Stomach (tissue), 9 donors: ENCODE measurements around the gene IKBKE. TPM values are rescaled to one million over a fixed set of nuclear protein-coding genes. Genes with fewer than 3 reads are reported as not detected.

ENCODE experiments used
- DNase-seq, 2 donors: peaks; one replicate each; pipeline versions ENCODE4 v3.0.0 to v3.0.0-alpha.2; 2013 to 2019
- H3K27ac ChIP-seq, 5 donors: fragments of 200-600 bp in 4 of 5; sonication (generic) in 4 of 5; one replicate each; pipeline ENCODE4 v1.5.1; 2013 to 2019; ENCODE audit warnings: mild to moderate bottlenecking in 1 of 5, moderate library complexity in 1 of 5
- H3K27me3 ChIP-seq, 3 donors: fragments of 200-600 bp; sonication (generic); one replicate each; pipeline ENCODE4 v1.5.1; 2017 to 2019; ENCODE audit warnings: mixed run types in 1 of 3
- H3K36me3 ChIP-seq, 4 donors: fragments of 200-600 bp; sonication (generic); 1 replicate in 3 of 4; 2 replicates in 1 of 4; pipeline ENCODE4 v1.5.1; 2016 to 2019
- H3K4me1 ChIP-seq, 4 donors: fragments of 200-600 bp; sonication (generic); one replicate each; pipeline ENCODE4 v1.5.1; 2016 to 2019
- H3K4me3 ChIP-seq, 4 donors: fragments of 200-600 bp; sonication (generic) in 3 of 4; one replicate each; pipeline ENCODE4 v1.5.1; 2016 to 2019; ENCODE audit warnings: mild to moderate bottlenecking in 1 of 4
- H3K9me3 ChIP-seq, 4 donors: fragments of 200-600 bp; sonication (generic); one replicate each; pipeline ENCODE4 v1.5.1; 2016 to 2019
- CTCF ChIP-seq, 7 experiments: fragments of 450-650 bp in 4 of 7; fragments of 200-600 bp in 3 of 7; sonication (generic) in 3 of 7; IDR thresholded peaks; one replicate each; pipeline ENCODE4 v1.5.1; 2016 to 2019; ENCODE audit warnings: antibody characterized with exemption in 7 of 7, control low read depth in 2 of 7, mild to moderate bottlenecking in 1 of 7
- EP300 ChIP-seq: sonication (generic); formaldehyde crosslinking; IDR thresholded peaks from one replicate; pipeline ENCODE4 v1.6.1; 2017; ENCODE audit warnings: antibody characterized with exemption
- POLR2A ChIP-seq, 4 donors: fragments of 450-650 bp; IDR thresholded peaks; one replicate each; pipeline ENCODE4 v1.6.1; 2016; ENCODE audit warnings: antibody characterized with exemption in 4 of 4, control low read depth in 2 of 4, mild to moderate bottlenecking in 1 of 4, moderate library complexity in 1 of 4
- POLR2AphosphoS5 ChIP-seq, 3 donors: sonication (generic); formaldehyde crosslinking; IDR thresholded peaks; one replicate each; pipeline ENCODE4 v1.6.1; 2016; ENCODE audit warnings: antibody characterized with exemption in 3 of 3
- WGBS, 5 donors: extraction: QIAGEN DNeasy Blood & Tissue Kit in 3 of 5; methylation state at CpG; one replicate each; pipeline versions ENCODE4 v1.1.5 to v1.1.7; 2013 to 2018; 5-methylcytosine and 5-hydroxymethylcytosine counted together
- intact Hi-C: fragments of 100-400 bp; cut with DNase I; formaldehyde crosslinking; loops from one replicate; pipeline ENCODE4 v1.15.1; 2023; ENCODE audit warnings: low total_unique reads
- polyA plus RNA-seq, 3 donors: library from polyadenylated mRNA; stranded (reverse); fragments of 200-250 nt; gene quantifications; one replicate each; pipeline ENCODE4 v1.2.3, GENCODE V29; 2013
- total RNA-seq, 5 donors: library from RNA; depleted of rRNA; stranded (reverse); fragments of >200 nt; gene quantifications; one replicate each; pipeline versions ENCODE4 v1.1.0 to v1.2.3, GENCODE V29; 2014 to 2016
- donor health status: healthy with polysubstance abuse.
- donor health status: Bipolar disorder and iron deficiency.
- donor health status: healthy.

Gene IKBKE
- total and polyA plus RNA-seq, 8 donors, result 4.9 to 49.6 (median 7.8) TPM

- intact Hi-C loops, result loop anchor here (5.0 to 10.0 kb wide), 2 partner anchors 91 to 173 kb away; no protein-coding TSS in a partner anchor
- Histone ChIP-seq H3K36me3 (peaks cover 7 to 68% (median 48%) of the 10 kb centered on the region in 4 donors), H3K27ac (no peak overlapping the region), H3K9me3 (no peaks in the 10 kb centered on the region), H3K27me3 (no peaks in the 10 kb centered on the region), H3K4me3 (no peak overlapping the region), H3K4me1 (peaks cover 9 to 32% (median 28%) of the 10 kb centered on the region in 4 donors)
- DNase-seq, result no peak
- TF ChIP-seq EP300 (no peak), CTCF (IDR thresholded peaks at IDR 0.05) (no peak), POLR2AphosphoS5 (IDR thresholded peaks at IDR 0.05) (no peak), POLR2A (IDR thresholded peaks at IDR 0.05) (no peak)
- 76 to 97% (median 92%) methylated on average over 4 of the region's 4 CpGs for WGBS, 5 donors
Observed at GRCh38 chr1:206491616-206492015, 21.3 kb downstream of the IKBKE start.

- TF ChIP-seq EP300 (no peak), POLR2AphosphoS5 (IDR thresholded peaks at IDR 0.05) (no peak), POLR2A (IDR thresholded peaks at IDR 0.05) (no peak), CTCF (IDR thresholded peaks at IDR 0.05) (no peak)
- no peak overlapping the region for H3K4me3 ChIP-seq
- H3K27me3 ChIP-seq, result no peaks in the 10 kb centered on the region
- DNase-seq, result no peak
- no peak overlapping the region for H3K27ac ChIP-seq
- H3K36me3 ChIP-seq, result peaks cover 7 to 60% (median 44%) of the 10 kb centered on the region in 4 donors
- peaks cover 9 to 32% (median 28%) of the 10 kb centered on the region in 4 donors for H3K4me1 ChIP-seq
- intact Hi-C loops, result loop anchor here (5.0 to 10.0 kb wide), 2 partner anchors 90 to 172 kb away; no protein-coding TSS in a partner anchor
- WGBS, 5 donors, result 94 to 100% (median 97%) methylated on average over 6 to 10 of the region's 10 CpGs
- H3K9me3 ChIP-seq, result no peaks in the 10 kb centered on the region
Observed at GRCh38 chr1:206492589-206492988, 22.3 kb downstream of the IKBKE start.

GRCh38 chr1:206493279-206493678 is 23.0 kb downstream of the IKBKE start:
- WGBS, 5 donors, result 94 to 97% (median 95%) methylated on average over 7 to 9 of the region's 9 CpGs
- TF ChIP-seq CTCF (IDR thresholded peaks at IDR 0.05), result no peak
- no peak for TF ChIP-seq EP300
- TF ChIP-seq POLR2A (IDR thresholded peaks at IDR 0.05), result no peak
- no peak for TF ChIP-seq POLR2AphosphoS5 (IDR thresholded peaks at IDR 0.05)
- no peaks in the 10 kb centered on the region for H3K9me3 ChIP-seq

GRCh38 chr1:206495011-206495461 is 24.8 kb downstream of the IKBKE start:
- intact Hi-C loops, result loop anchor here (10.0 kb wide), 1 partner anchor 170 kb away; no protein-coding TSS in a partner anchor
- Histone ChIP-seq H3K27ac (peak overlapping the region in 4 of 5 donors; percentile 26 to 60 (median 45)), H3K36me3 (peaks cover 0 to 53% (median 36%) of the 10 kb centered on the region in 4 donors), H3K27me3 (no peaks in the 10 kb centered on the region), H3K4me1 (peaks cover 9 to 30% (median 25%) of the 10 kb centered on the region in 4 donors), H3K9me3 (no peaks in the 10 kb centered on the region), H3K4me3 (no peak overlapping the region)
- peak in 1 of 2 donors; percentile 50 for DNase-seq
- 49 to 64% (median 58%) methylated on average over 6 of the region's 6 CpGs for WGBS, 5 donors
- TF ChIP-seq POLR2A (IDR thresholded peaks at IDR 0.05), result no peak
- TF ChIP-seq POLR2AphosphoS5 (IDR thresholded peaks at IDR 0.05), result no peak

More at GRCh38 chr1:206493279-206493678, 23.0 kb downstream of the IKBKE start:
- no peak for DNase-seq
- Histone ChIP-seq H3K36me3 (peaks cover 1 to 54% (median 41%) of the 10 kb centered on the region in 4 donors), H3K4me3 (no peak overlapping the region), H3K27ac (no peak overlapping the region), H3K4me1 (peaks cover 9 to 32% (median 28%) of the 10 kb centered on the region in 4 donors), H3K27me3 (no peaks in the 10 kb centered on the region)
- intact Hi-C loops, result loop anchor here (5.0 to 10.0 kb wide), 2 partner anchors 89 to 172 kb away; no protein-coding TSS in a partner anchor
